Smooth muscle cell (in vitro differentiated cells): ENCODE data around the gene SYNGR2. TPM values are rescaled to one million over a fixed set of nuclear protein-coding genes. Genes with fewer than 3 reads are reported as not detected.

Experiments used
- DNase-seq: peaks from one replicate; lab custom pipeline; 2025; ENCODE audit not compliant: unreplicated experiment; lab: John Stamatoyannopoulos, UW
- H2AFZ ChIP-seq: fragments of 200-600 bp; sonication (generic); 2 replicates; pipeline ENCODE4 v1.6.0; 2016; ENCODE audit warnings: antibody characterized with exemption, low read depth, mild to moderate bottlenecking
- H3F3A ChIP-seq: fragments of 200-600 bp; sonication (generic); 2 replicates; pipeline ENCODE4 v1.6.0; 2017; ENCODE audit warnings: antibody characterized with exemption, low read depth
- H3K27ac ChIP-seq: fragments of 200-600 bp; sonication (generic); 2 replicates; pipeline ENCODE4 v1.5.1; 2016; ENCODE audit warnings: low read depth, mild to moderate bottlenecking
- H3K27me3 ChIP-seq: fragments of 200-600 bp; sonication (generic); 2 replicates; pipeline ENCODE4 v1.6.1; 2016; ENCODE audit warnings: low read depth, mild to moderate bottlenecking
- H3K36me3 ChIP-seq: fragments of 200-600 bp; sonication (generic); 2 replicates; pipeline ENCODE4 v1.5.1; 2016; ENCODE audit warnings: low read depth
- H3K4me1 ChIP-seq: fragments of 200-600 bp; sonication (generic); 2 replicates; pipeline ENCODE4 v1.5.1; 2016; ENCODE audit warnings: low read depth
- H3K4me2 ChIP-seq: fragments of 200-600 bp; sonication (generic); 2 replicates; pipeline ENCODE4 v1.6.0; 2016; ENCODE audit warnings: mild to moderate bottlenecking
- H3K4me3 ChIP-seq: fragments of 200-600 bp; sonication (generic); 2 replicates; pipeline ENCODE4 v1.5.1; 2016; ENCODE audit warnings: mild to moderate bottlenecking
- H3K79me2 ChIP-seq: fragments of 200-600 bp; sonication (generic); 2 replicates; pipeline ENCODE4 v1.6.0; 2016; ENCODE audit warnings: low read depth, mild to moderate bottlenecking
- H3K9ac ChIP-seq: fragments of 200-600 bp; sonication (generic); 2 replicates; pipeline ENCODE4 v1.6.0; 2016; ENCODE audit warnings: low read depth
- H3K9me3 ChIP-seq: fragments of 200-600 bp; sonication (generic); replicated peaks from 2 replicates; pipeline ENCODE4 v1.5.1; 2016; ENCODE audit warnings: low read depth
- H4K20me1 ChIP-seq: fragments of 200-600 bp; sonication (generic); 2 replicates; pipeline ENCODE4 v1.6.0; 2016; ENCODE audit warnings: low read depth
- WGBS: methylation state at CpG from one replicate; pipeline ENCODE4 v1.1.7; 2016; ENCODE audit warnings: low lambda C conversion rate; 5-methylcytosine and 5-hydroxymethylcytosine counted together
- polyA plus RNA-seq: library from polyadenylated mRNA; unstranded; fragments of >200 nt; fragmentation: Nextera tagmentation; extraction: Ambion mirVana; gene quantifications from 2 replicates; pipeline ENCODE4 v1.2.1, GENCODE V29; 2016
- total RNA-seq: library from RNA; depleted of rRNA; stranded (reverse); fragments of >200 nt; gene quantifications from 2 replicates; pipeline ENCODE4 v1.2.3, GENCODE V29; 2014
- TF ChIP-seq, protein P1 (sequence below): fragments of 200-600 bp; sonication (generic); IDR thresholded peaks from 2 replicates; pipeline ENCODE4 v1.5.1; 2017; ENCODE audit warnings: borderline replicate concordance, mild to moderate bottlenecking, antibody characterized with exemption; ENCODE audit not compliant: insufficient read depth, poor library complexity, severe bottlenecking

The SYNGR2 gene
- total and polyA plus RNA-seq, 2 experiments from 2014 or later, result 46.1 to 64.7 TPM

DNA sequence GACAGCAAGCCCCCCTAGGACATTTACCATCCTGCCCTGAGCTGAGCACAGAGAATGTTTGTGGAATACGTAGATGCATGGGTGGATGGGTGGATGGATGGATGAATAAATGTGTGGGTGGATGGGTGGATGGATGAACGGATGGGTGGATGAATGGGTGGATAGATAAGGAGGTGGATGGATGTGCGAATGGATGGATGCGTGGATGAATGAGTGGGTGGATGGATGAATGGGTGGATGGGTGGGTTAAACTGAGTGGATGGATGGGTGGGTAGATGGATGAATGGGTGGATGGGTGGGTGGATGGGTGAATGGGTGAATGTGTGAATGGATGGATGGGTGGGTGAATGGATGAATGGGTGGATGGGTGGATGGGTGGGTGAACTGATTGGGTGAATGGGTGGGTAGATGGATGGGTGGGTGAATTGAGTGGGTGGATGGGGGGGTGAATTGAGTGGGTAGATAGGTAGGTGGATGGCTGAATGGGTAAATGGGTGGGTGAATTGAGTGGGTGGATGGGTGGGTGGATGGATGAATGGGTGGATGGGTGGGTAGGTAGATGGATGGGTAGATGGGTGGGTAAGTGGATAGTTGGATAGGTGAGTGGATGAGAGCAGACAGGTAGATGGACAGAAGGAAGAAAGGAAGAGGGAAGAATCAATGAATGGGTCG, 45.0 kb upstream of the SYNGR2 start:
- no peak overlapping the region for H3K27ac ChIP-seq
- 98% methylated on average over 4 of the region's 5 CpGs for WGBS
- no peak for DNase-seq

DNA sequence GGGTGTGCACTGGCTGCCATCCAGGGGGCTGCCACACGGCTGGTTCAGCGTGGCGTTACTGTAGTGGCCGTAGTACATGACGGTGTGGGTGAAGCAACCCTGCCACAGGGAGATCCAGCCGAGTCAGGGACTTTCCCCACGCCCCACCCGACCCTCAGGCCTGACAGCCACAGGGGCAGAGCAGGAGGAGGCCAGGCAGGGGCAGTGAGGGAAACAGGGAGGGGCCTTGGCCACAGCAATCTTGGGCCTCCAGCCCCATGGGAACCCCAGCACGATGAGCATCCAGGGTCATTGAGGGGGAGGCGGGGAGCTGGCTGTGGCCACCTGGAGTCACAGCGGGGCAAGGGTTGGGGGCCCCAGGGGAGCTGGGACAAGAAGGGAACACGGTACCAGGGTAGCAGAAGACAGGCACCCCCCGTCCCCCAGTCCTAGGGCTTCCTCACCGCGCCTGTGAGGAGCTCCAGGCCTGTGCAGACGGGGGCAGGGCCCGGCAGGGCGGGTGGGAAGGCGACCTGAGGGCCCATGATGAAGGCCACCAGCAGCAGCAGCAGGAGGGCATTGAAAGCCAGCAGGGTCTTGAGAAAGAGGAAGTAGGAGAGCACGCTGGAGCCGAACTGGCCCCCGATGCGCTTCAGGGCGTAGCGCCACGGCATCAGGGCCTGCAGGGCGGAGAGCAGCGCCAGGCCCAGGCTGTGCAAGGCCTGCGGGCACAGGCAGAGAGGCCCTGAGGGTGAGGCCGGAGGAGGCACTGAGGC, 44.1 kb upstream of the SYNGR2 start:
- H3K9me3 ChIP-seq, result no peaks in the 10 kb centered on the region
- H4K20me1 ChIP-seq, result no peaks in the 10 kb centered on the region
- peaks cover 13% of the 10 kb centered on the region for H3K4me1 ChIP-seq
- no peaks in the 10 kb centered on the region for H3K27me3 ChIP-seq
- no peaks in the 10 kb centered on the region for H3K36me3 ChIP-seq
- WGBS, result 95% methylated on average over 26 of the region's 30 CpGs
- no peak overlapping the region for H3K4me3 ChIP-seq
- H2AFZ ChIP-seq, result no peak overlapping the region
- H3K79me2 ChIP-seq, result no peaks in the 10 kb centered on the region
- H3K9ac ChIP-seq, result no peak overlapping the region
- no peaks in the 10 kb centered on the region for H3F3A ChIP-seq
- DNase-seq, result no peak
- TF ChIP-seq, protein P1, sequence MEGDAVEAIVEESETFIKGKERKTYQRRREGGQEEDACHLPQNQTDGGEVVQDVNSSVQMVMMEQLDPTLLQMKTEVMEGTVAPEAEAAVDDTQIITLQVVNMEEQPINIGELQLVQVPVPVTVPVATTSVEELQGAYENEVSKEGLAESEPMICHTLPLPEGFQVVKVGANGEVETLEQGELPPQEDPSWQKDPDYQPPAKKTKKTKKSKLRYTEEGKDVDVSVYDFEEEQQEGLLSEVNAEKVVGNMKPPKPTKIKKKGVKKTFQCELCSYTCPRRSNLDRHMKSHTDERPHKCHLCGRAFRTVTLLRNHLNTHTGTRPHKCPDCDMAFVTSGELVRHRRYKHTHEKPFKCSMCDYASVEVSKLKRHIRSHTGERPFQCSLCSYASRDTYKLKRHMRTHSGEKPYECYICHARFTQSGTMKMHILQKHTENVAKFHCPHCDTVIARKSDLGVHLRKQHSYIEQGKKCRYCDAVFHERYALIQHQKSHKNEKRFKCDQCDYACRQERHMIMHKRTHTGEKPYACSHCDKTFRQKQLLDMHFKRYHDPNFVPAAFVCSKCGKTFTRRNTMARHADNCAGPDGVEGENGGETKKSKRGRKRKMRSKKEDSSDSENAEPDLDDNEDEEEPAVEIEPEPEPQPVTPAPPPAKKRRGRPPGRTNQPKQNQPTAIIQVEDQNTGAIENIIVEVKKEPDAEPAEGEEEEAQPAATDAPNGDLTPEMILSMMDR, result no peak
- no peak overlapping the region for H3K27ac ChIP-seq
- H3K4me2 ChIP-seq, result no peak overlapping the region

More for the DNA sequence above, 45.0 kb upstream of the SYNGR2 start:
- Histone ChIP-seq H3K4me1 (peaks cover 10% of the 10 kb centered on the region), H3K79me2 (no peaks in the 10 kb centered on the region), H4K20me1 (no peaks in the 10 kb centered on the region), H3K9me3 (no peaks in the 10 kb centered on the region), H3K27me3 (no peaks in the 10 kb centered on the region), H2AFZ (no peak overlapping the region), H3K4me2 (no peak overlapping the region), H3K9ac (no peak overlapping the region), H3F3A (no peaks in the 10 kb centered on the region), H3K4me3 (no peak overlapping the region), H3K36me3 (no peaks in the 10 kb centered on the region)
- TF ChIP-seq, protein P1, result no peak

DNA sequence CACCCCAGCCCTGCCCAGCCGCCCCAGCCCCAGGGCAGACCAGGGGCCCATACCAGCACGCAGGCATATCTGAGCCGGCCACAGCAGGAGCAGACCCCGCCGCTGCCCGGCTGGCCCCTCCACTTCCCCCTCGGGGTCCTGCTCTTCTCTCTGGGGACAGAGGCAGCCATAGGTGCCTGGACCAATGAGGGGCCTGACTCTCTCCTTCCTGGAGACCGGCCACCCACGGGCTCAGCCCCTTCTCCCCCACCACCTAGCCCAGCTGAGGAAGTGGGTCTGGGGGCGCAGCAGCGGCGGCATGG, 43.6 kb upstream of the SYNGR2 start:
- Histone ChIP-seq H3F3A (no peaks in the 10 kb centered on the region), H3K4me3 (no peak overlapping the region), H3K9me3 (no peaks in the 10 kb centered on the region), H2AFZ (no peak overlapping the region), H3K9ac (no peak overlapping the region), H3K27me3 (no peaks in the 10 kb centered on the region), H3K4me1 (peaks cover 13% of the 10 kb centered on the region), H3K4me2 (no peak overlapping the region), H3K36me3 (no peaks in the 10 kb centered on the region), H4K20me1 (no peaks in the 10 kb centered on the region), H3K79me2 (no peaks in the 10 kb centered on the region), H3K27ac (no peak overlapping the region)
- TF ChIP-seq, protein P1, result no peak
- no peak for DNase-seq
- WGBS, result 98% methylated on average over 12 of the region's 12 CpGs
